Mammary microvascular endothelial cell (primary cell): ENCODE data around the gene AP3D1. TPM values are rescaled to one million over a fixed set of nuclear protein-coding genes. Genes with fewer than 3 reads are reported as not detected.

Source experiments
- total RNA-seq: library from RNA; depleted of rRNA; stranded (reverse); fragments of >200 nt; gene quantifications from 2 replicates; pipeline ENCODE4 v1.2.3, GENCODE V29; 2015

Gene AP3D1
- total RNA-seq, result 113 and 121 TPM in 2 replicates

GRCh38 chr19:2151339-2152229 is at the start of gene AP3D1:
Gene AP3D1 (minus strand): TSS chr19:2151566. CDS start chr19:2151334, 232 bp downstream.

GRCh38 chr19:2096480-2097202 is 54.7 kb downstream of the AP3D1 start, which contains the start of gene IZUMO4:
Gene IZUMO4 (plus strand): TSS chr19:2096915. CDS start chr19:2096946, 31 bp downstream.

GRCh38 chr19:2096034-2096479 is 55.3 kb downstream of the AP3D1 start, which contains the start of gene MOB3A:
Gene MOB3A (minus strand): TSS chr19:2096326. CDS start chr19:2078560, 17,766 bp downstream.

GRCh38 chr19:2050991-2051772 is 100.2 kb downstream of the AP3D1 start, which contains the start of gene MKNK2:
Gene MKNK2 (minus strand): TSS chr19:2051244. CDS start chr19:2050851, 393 bp downstream.

Other genes with a start within 250 kb of the AP3D1 start
- 5.5 and 12.1 TPM in 2 replicates for gene ADAT3, start 246.2 kb downstream of the AP3D1 start, total RNA-seq
- gene SCAMP4, start 246.2 kb downstream of the AP3D1 start, total RNA-seq, result 86.3 and 103 TPM in 2 replicates
- 71.2 and 73.0 TPM in 2 replicates for gene CSNK1G2, start 210.4 kb downstream of the AP3D1 start, total RNA-seq
- gene BTBD2, start 135.9 kb downstream of the AP3D1 start, total RNA-seq, result 55.8 and 64.6 TPM in 2 replicates
- gene MKNK2, start 100.3 kb downstream of the AP3D1 start, total RNA-seq, result 84.6 and 90.2 TPM in 2 replicates
- 51.0 and 64.3 TPM in 2 replicates for gene MOB3A, start 55.2 kb downstream of the AP3D1 start, total RNA-seq
- gene IZUMO4, start 54.7 kb downstream of the AP3D1 start, total RNA-seq, result 0.20 and 0.25 TPM in 2 replicates
- 12.1 and 15.2 TPM in 2 replicates for gene DOT1L, start 12.4 kb upstream of the AP3D1 start, total RNA-seq
- gene PLEKHJ1, start 84.8 kb upstream of the AP3D1 start, total RNA-seq, result 60.6 and 70.9 TPM in 2 replicates
- gene SF3A2, start 85.3 kb upstream of the AP3D1 start, total RNA-seq, result 37.7 and 47.2 TPM in 2 replicates
- gene AMH, start 97.8 kb upstream of the AP3D1 start, total RNA-seq, result 0.33 TPM in 1 of 2 replicates, not detected in the other
- gene JSRP1, start 104.9 kb upstream of the AP3D1 start, total RNA-seq, result not detected in 2 replicates
- gene PEAK3, start 130.6 kb upstream of the AP3D1 start, total RNA-seq, result not detected in 2 replicates
- not detected in 2 replicates for gene LINGO3, start 156.6 kb upstream of the AP3D1 start, total RNA-seq
- 253 and 374 TPM in 2 replicates for gene LSM7, start 177.0 kb upstream of the AP3D1 start, total RNA-seq
- 23.5 and 33.2 TPM in 2 replicates for gene SPPL2B, start 177.1 kb upstream of the AP3D1 start, total RNA-seq
- not detected in 2 replicates for gene TMPRSS9, start 208.7 kb upstream of the AP3D1 start, total RNA-seq